HG03432 (cell line): ENCODE measurements around the gene DRAM2.
"Not testable (repeated sequence)": the region's sequence is repeated elsewhere in the genome, so short reads cannot be mapped to it uniquely, and the experiment has no call there.

Experiments used
- ATAC-seq: cut with Tn5 transposase; IDR thresholded peaks from one replicate; pipeline ENCODE4 v1.9.1; 2021; ENCODE audit warnings: mild to moderate bottlenecking, moderate library complexity; ENCODE audit not compliant: unreplicated experiment

Gene DRAM2

GRCh38 chr1:111084999-111085398, 54.9 kb downstream of the DRAM2 start:
- ATAC-seq, result no peak

- ATAC-seq, result no peak
Measured at GRCh38 chr1:111082421-111083203, 57.3 kb downstream of the DRAM2 start.

GRCh38 chr1:111079329-111079728, 60.6 kb downstream of the DRAM2 start:
- not testable (repeated sequence) for ATAC-seq

- not testable (repeated sequence) for ATAC-seq
Measured at GRCh38 chr1:111077312-111077711, 62.6 kb downstream of the DRAM2 start.
